ENCODE data around the gene FER.

DNA sequence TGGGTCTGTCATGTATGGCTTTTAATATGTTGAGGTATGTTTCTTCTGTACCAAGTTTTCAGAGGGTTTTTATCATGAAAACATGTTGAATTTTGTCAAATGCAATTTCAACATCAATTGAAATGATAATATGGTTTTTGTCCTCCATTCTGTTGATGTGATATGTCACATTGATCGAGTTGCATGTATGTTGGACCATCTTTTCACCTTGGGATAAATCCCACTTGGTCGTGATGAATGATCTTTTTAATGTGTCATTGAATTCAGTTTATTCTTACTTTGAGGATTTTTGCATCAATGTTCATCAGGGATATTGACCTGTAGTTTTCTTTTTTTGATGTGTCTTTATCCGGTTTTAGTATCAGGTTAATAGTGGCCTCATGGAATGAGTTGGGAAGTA, 373.5 kb downstream of the FER start:
- TF ChIP-seq, protein P1, sequence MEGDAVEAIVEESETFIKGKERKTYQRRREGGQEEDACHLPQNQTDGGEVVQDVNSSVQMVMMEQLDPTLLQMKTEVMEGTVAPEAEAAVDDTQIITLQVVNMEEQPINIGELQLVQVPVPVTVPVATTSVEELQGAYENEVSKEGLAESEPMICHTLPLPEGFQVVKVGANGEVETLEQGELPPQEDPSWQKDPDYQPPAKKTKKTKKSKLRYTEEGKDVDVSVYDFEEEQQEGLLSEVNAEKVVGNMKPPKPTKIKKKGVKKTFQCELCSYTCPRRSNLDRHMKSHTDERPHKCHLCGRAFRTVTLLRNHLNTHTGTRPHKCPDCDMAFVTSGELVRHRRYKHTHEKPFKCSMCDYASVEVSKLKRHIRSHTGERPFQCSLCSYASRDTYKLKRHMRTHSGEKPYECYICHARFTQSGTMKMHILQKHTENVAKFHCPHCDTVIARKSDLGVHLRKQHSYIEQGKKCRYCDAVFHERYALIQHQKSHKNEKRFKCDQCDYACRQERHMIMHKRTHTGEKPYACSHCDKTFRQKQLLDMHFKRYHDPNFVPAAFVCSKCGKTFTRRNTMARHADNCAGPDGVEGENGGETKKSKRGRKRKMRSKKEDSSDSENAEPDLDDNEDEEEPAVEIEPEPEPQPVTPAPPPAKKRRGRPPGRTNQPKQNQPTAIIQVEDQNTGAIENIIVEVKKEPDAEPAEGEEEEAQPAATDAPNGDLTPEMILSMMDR (IDR thresholded peaks at IDR 0.05; ENCODE audit: low read depth, low read length, poor library complexity, severe bottlenecking) = no peak
- no peak for TF ChIP-seq EZH2phosphoT487 (IDR thresholded peaks at IDR 0.05; ENCODE audit: borderline replicate concordance, low read length)
